ENCODE results near the gene ASF1A. TPM values are rescaled to one million over a fixed set of nuclear protein-coding genes. Genes with fewer than 3 reads are reported as not detected.

ASF1A gene
- total RNA-seq, 1 donor from 2014 or later, result 30.5 TPM

GRCh38 chr6:118918329-118918725 lies 24.4 kb downstream of the ASF1A start:
- no peak overlapping the region for H3K27ac Mint-ChIP-seq
- peaks cover 40% of the 10 kb centered on the region for H3K36me3 Mint-ChIP-seq (ENCODE audit: insufficient read depth)
- peaks cover 15% of the 10 kb centered on the region for H3K4me1 Mint-ChIP-seq (ENCODE audit: low read depth)
- no peaks in the 10 kb centered on the region for H3K9me3 Mint-ChIP-seq (ENCODE audit: low read depth)
- H3K27me3 Mint-ChIP-seq, result no peaks in the 10 kb centered on the region
- no peak for DNase-seq (ENCODE audit: low spot score, unreplicated experiment)
- no peak overlapping the region for H3K4me3 Mint-ChIP-seq (ENCODE audit: low read depth)
- no peak for TF ChIP-seq CTCF (IDR thresholded peaks at IDR 0.05; ENCODE audit: unreplicated experiment)

- Mint-ChIP-seq H3K27me3 (no peaks in the 10 kb centered on the region), H3K4me1 (ENCODE audit: low read depth) (peaks cover 14% of the 10 kb centered on the region), H3K36me3 (ENCODE audit: insufficient read depth) (peaks cover 29% of the 10 kb centered on the region), H3K9me3 (ENCODE audit: low read depth) (no peaks in the 10 kb centered on the region), H3K27ac (no peak overlapping the region), H3K4me3 (ENCODE audit: low read depth) (no peak overlapping the region)
- no peak for DNase-seq (ENCODE audit: low spot score, unreplicated experiment)
- no peak for TF ChIP-seq CTCF (IDR thresholded peaks at IDR 0.05; ENCODE audit: unreplicated experiment)
Observed at GRCh38 chr6:118921084-118921483, 27.1 kb downstream of the ASF1A start.

GRCh38 chr6:118923035-118923434 lies 29.1 kb downstream of the ASF1A start:
- TF ChIP-seq CTCF (IDR thresholded peaks at IDR 0.05; ENCODE audit: unreplicated experiment), result no peak
- Mint-ChIP-seq H3K36me3 (ENCODE audit: insufficient read depth) (peaks cover 30% of the 10 kb centered on the region), H3K9me3 (ENCODE audit: low read depth) (no peaks in the 10 kb centered on the region), H3K4me3 (ENCODE audit: low read depth) (no peak overlapping the region), H3K27me3 (no peaks in the 10 kb centered on the region), H3K27ac (no peak overlapping the region), H3K4me1 (ENCODE audit: low read depth) (peaks cover 13% of the 10 kb centered on the region)
- no peak for DNase-seq (ENCODE audit: low spot score, unreplicated experiment)

GRCh38 chr6:118930680-118931079 lies 36.7 kb downstream of the ASF1A start:
- DNase-seq (ENCODE audit: low spot score, unreplicated experiment), result no peak
- Mint-ChIP-seq H3K36me3 (ENCODE audit: insufficient read depth) (peaks cover 16% of the 10 kb centered on the region), H3K27me3 (no peaks in the 10 kb centered on the region), H3K27ac (no peak overlapping the region), H3K4me3 (ENCODE audit: low read depth) (no peak overlapping the region), H3K9me3 (ENCODE audit: low read depth) (no peaks in the 10 kb centered on the region), H3K4me1 (ENCODE audit: low read depth) (peaks cover 15% of the 10 kb centered on the region)
- TF ChIP-seq CTCF (IDR thresholded peaks at IDR 0.05; ENCODE audit: unreplicated experiment), result no peak

- Mint-ChIP-seq H3K36me3 (ENCODE audit: insufficient read depth) (peaks cover 14% of the 10 kb centered on the region), H3K27me3 (no peaks in the 10 kb centered on the region), H3K4me3 (ENCODE audit: low read depth) (no peak overlapping the region), H3K27ac (no peak overlapping the region), H3K9me3 (ENCODE audit: low read depth) (no peaks in the 10 kb centered on the region), H3K4me1 (ENCODE audit: low read depth) (peaks cover 18% of the 10 kb centered on the region)
- DNase-seq (ENCODE audit: low spot score, unreplicated experiment), result no peak
- no peak for TF ChIP-seq CTCF (IDR thresholded peaks at IDR 0.05; ENCODE audit: unreplicated experiment)
Observed at GRCh38 chr6:118931436-118931835, 37.5 kb downstream of the ASF1A start.
